ENCODE data around the gene RSAD1.

DNA sequence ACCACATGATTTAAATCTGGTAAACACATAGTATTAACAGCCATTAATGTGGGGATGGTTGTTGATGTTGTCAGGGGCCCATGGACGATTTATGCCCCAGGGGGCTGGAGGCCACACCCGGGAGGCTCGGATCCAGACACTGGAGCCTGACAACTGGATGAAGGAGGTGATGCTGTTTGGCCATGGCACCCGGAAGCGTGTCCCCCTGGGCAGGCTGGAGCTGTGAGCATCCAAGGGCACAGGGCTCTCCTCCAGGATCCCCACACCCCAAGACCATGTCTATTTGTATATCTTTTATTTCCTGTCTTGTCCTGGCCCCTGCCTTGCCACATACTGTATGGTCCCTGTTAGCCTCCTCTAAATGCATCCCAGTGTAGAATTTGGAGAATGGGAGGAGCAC, 4.6 kb downstream of the RSAD1 start:
- TF ChIP-seq GATA2 (IDR thresholded peaks at IDR 0.05; ENCODE audit: low read depth, low read length): no peak
- TF ChIP-seq GATA3 (IDR thresholded peaks at IDR 0.05; ENCODE audit: low read depth, low read length): no peak

All from SH-SY5Y (cell line).